Progenitor cell of endocrine pancreas (in vitro differentiated cells): ENCODE results near the gene CPA4. TPM values are rescaled to one million over a fixed set of nuclear protein-coding genes. Genes with fewer than 3 reads are reported as not detected.

Experiments used
- DNase-seq: peaks from one replicate; pipeline ENCODE4 v3.0.0; 2021; ENCODE audit warnings: low spot score; ENCODE audit not compliant: unreplicated experiment
- H3K27ac Mint-ChIP-seq: 2 replicates; pipeline ENCODE4 v1.8.0; 2021; ENCODE audit warnings: mild to moderate bottlenecking, moderate library complexity, mixed read lengths
- H3K27me3 Mint-ChIP-seq: 2 replicates; pipeline ENCODE4 v1.8.0; 2021; ENCODE audit warnings: mixed read lengths
- H3K36me3 Mint-ChIP-seq: 2 replicates; pipeline ENCODE4 v1.8.0; 2022; ENCODE audit warnings: mixed read lengths; ENCODE audit not compliant: insufficient read depth
- H3K4me1 Mint-ChIP-seq: 2 replicates; pipeline ENCODE4 v1.8.0; 2021; ENCODE audit warnings: low read depth, mixed read lengths
- H3K4me3 Mint-ChIP-seq: 2 replicates; pipeline ENCODE4 v1.8.0; 2021; ENCODE audit warnings: low read depth, mild to moderate bottlenecking, moderate library complexity, mixed read lengths
- H3K9me3 Mint-ChIP-seq: 2 replicates; pipeline ENCODE4 v1.8.0; 2021; ENCODE audit warnings: low read depth, mixed read lengths
- CTCF ChIP-seq: fragments of 200-600 bp; sonication (generic); IDR thresholded peaks from one replicate; pipeline ENCODE4 v1.5.0; 2021; ENCODE audit warnings: antibody characterized with exemption, mild to moderate bottlenecking; ENCODE audit not compliant: unreplicated experiment
- total RNA-seq: library from RNA; stranded (reverse); gene quantifications from 2 replicates; pipeline ENCODE4 v1.2.1, GENCODE V29; 2021

The CPA4 gene
- total RNA-seq, 1 donor from 2014 or later: 5.1 TPM

GRCh38 chr7:130273081-130273932 lies 19.7 kb upstream of the CPA4 start:
- peaks cover 43% of the 10 kb centered on the region for H3K4me1 Mint-ChIP-seq
- peak; percentile 54 for DNase-seq
- H3K27ac Mint-ChIP-seq: peak overlapping the region; percentile 96
- no peaks in the 10 kb centered on the region for H3K27me3 Mint-ChIP-seq
- no peaks in the 10 kb centered on the region for H3K9me3 Mint-ChIP-seq
- TF ChIP-seq CTCF: no peak
- H3K4me3 Mint-ChIP-seq: peak overlapping the region; percentile 45
- H3K36me3 Mint-ChIP-seq: peaks cover 7% of the 10 kb centered on the region

- peaks cover 7% of the 10 kb centered on the region for H3K36me3 Mint-ChIP-seq
- peak overlapping the region; percentile 53 for H3K4me3 Mint-ChIP-seq
- H3K4me1 Mint-ChIP-seq: peaks cover 41% of the 10 kb centered on the region
- no peaks in the 10 kb centered on the region for H3K27me3 Mint-ChIP-seq
- DNase-seq: no peak
- H3K27ac Mint-ChIP-seq: peak overlapping the region; percentile 96
- no peak for TF ChIP-seq CTCF
- no peaks in the 10 kb centered on the region for H3K9me3 Mint-ChIP-seq
Measured at GRCh38 chr7:130273933-130274255, 19.1 kb upstream of the CPA4 start.

- DNase-seq: no peak
- Mint-ChIP-seq H3K4me3 (peak overlapping the region; percentile 53), H3K27ac (peak overlapping the region; percentile 96), H3K9me3 (no peaks in the 10 kb centered on the region), H3K4me1 (peaks cover 40% of the 10 kb centered on the region), H3K27me3 (no peaks in the 10 kb centered on the region), H3K36me3 (peaks cover 9% of the 10 kb centered on the region)
- no peak for TF ChIP-seq CTCF
Measured at GRCh38 chr7:130274296-130274695, 18.7 kb upstream of the CPA4 start.

- Mint-ChIP-seq H3K27ac (no peak overlapping the region), H3K27me3 (no peaks in the 10 kb centered on the region), H3K36me3 (peaks cover 11% of the 10 kb centered on the region), H3K4me1 (peaks cover 36% of the 10 kb centered on the region), H3K4me3 (no peak overlapping the region), H3K9me3 (no peaks in the 10 kb centered on the region)
- DNase-seq: no peak
- TF ChIP-seq CTCF: no peak
Measured at GRCh38 chr7:130274983-130275591, 17.9 kb upstream of the CPA4 start.

- no peaks in the 10 kb centered on the region for H3K9me3 Mint-ChIP-seq
- peaks cover 36% of the 10 kb centered on the region for H3K4me1 Mint-ChIP-seq
- no peak for TF ChIP-seq CTCF
- no peak overlapping the region for H3K4me3 Mint-ChIP-seq
- H3K27ac Mint-ChIP-seq: no peak overlapping the region
- no peaks in the 10 kb centered on the region for H3K27me3 Mint-ChIP-seq
- DNase-seq: no peak
- peaks cover 14% of the 10 kb centered on the region for H3K36me3 Mint-ChIP-seq
Measured at GRCh38 chr7:130275826-130276297, 17.1 kb upstream of the CPA4 start.
